Stimulated activated naive CD8-positive, alpha-beta T cell treated with anti-CD3 and anti-CD28 coated beads, Interleukin-15, Interleukin-2, amounts not matched to agents 100 U/mL and 50 U/mL, for 24 hours (primary cell): ENCODE measurements around the gene MEFV.
"Not testable (repeated sequence)": the region's sequence is repeated elsewhere in the genome, so short reads cannot be mapped to it uniquely, and the experiment has no call there.

Experiments used
- ATAC-seq: fragments of 150-1000 bp; cut with Tn5 transposase; one replicate; pipeline ENCODE4 v1.10.0; 2021
- DNase-seq: peaks from one replicate; pipeline ENCODE4 v3.0.0; 2021

MEFV gene

DNA sequence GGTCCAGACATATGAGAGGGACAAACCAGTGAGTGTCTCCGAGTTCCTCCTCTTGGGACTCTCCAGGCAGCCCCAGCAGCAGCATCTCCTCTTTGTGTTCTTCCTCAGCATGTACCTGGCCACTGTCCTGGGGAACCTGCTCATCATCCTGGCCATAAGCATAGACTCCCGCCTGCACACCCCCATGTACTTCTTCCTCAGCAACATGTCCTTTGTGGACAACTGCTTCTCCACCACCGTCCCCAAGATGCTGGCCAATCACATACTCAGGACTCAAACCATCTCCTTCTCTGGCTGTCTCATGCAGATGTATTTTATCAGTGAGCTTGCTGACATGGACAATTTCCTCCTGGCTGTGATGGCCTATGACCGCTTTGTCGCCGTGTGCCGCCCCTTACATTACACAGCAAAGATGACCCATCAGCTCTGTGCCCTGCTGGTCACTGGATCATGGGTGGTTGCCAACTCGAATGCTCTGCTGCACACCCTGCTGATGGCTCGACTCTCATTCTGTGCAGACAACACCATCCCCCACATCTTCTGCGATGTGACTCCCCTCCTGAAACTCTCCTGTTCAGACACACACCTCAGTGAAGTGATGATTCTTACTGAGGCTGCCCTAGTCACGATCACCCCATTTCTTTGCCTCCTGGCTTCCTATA is 40.7 kb downstream of the MEFV start:
- peak; percentile 30 for ATAC-seq
- DNase-seq: peak; percentile 21

DNA sequence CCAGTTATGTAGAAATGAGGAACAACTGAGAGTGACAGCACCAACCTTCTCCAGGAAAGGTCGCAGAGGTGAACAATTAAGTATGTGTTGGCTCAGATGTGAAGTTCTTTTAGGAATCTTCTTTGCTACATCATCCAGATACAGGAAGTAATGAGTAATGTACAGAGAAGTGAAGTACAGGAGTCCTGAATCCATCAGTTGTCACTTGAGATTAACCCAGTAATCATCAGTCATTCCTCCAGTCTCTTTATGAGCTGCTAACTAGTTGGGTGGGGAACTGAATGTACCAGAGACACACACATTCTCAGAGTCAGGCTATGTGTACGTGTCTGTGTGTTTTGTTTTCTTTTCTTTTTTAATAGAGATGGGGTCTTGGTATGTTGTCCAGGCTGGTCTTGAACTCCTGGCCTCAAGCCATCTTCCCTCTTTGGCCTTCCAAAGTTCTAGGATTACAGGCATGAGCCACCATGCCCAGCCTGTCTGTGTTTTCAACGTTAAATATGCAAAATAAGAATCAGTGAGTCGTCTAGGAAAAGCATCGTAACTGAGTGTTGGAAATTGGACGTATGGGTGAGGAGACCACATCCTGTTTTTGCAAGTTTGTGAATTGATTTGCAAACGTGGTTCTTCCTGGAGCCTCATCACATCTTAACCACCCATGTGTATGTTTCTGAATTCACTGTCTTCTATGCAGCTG is 41.4 kb downstream of the MEFV start:
- ATAC-seq (peak; percentile 84), DNase-seq (no peak)

GRCh38 chr16:3212567-3212966 is 43.9 kb downstream of the MEFV start:
- ATAC-seq (no peak), DNase-seq (no peak)

DNA sequence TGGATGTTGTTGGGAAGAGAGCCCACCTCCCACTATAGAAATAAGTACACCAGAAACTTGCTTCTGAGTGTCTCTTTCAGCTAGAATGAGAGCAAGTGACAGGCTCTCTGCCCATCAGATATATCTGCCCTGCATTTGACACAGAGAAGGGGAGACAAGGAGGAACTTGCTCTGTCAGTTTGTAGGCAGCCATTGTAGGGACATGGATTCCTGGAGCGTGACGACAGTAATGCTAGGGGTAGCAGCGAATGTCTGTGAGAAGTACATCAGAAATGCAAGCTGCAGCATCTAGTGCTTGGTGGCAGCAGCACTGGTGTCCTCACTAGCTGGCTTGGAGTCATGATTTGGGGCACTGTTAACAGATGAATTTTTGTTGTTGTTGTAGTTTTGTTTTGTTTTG is 44.4 kb downstream of the MEFV start:
- DNase-seq: no peak
- ATAC-seq: no peak

DNA sequence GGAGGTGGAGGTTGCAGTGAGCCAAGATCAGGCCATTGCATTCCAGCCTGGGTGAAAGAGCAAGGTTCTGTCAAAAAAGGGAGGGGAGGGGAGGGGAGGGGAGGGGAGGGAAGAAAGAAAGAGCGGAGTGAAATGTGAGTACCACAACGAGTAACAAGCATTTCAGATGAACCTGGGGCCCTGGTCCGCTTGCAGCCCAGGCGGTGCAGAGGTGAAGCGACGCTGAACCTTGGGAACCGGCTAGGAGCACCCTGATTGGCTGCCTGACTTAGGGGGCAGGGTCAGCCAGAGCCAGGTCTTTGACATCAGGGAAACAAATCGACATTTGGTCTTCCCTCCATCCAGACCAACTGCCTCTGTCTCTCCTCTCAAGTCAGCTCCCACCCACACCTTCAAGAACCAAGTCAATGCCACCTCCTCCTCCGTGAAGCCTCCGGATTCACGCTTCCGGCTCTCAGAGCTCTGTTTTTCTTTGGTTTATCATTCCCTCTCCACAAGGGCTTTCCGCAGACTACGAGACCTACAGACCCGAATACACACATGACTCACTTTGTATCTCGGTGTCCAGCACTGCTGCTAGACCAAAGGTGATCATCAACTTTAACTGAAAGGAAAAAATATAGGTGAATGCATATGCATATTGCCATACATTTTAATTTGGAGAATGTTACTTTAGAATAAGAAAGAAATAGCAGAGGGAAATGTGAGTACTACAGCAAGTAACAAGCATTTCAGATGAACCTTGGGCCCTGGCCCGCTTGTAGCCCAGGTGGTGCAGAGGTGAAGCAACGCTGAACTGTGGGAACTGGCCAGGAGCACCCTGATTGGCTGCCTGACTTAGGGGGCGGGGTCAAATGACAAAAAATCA is 49.1 kb downstream of the MEFV start:
- no peak for DNase-seq
- no peak for ATAC-seq

- not testable (repeated sequence) for ATAC-seq
These were observed 50.5 kb downstream of the MEFV start for GRCh38 chr16:3205939-3206338.

GRCh38 chr16:3202903-3203539 is 53.4 kb downstream of the MEFV start:
- ATAC-seq (no peak), DNase-seq (no peak)

More at GRCh38 chr16:3205939-3206338, 50.5 kb downstream of the MEFV start:
- not testable (repeated sequence) for DNase-seq

- ATAC-seq: no peak
- no peak for DNase-seq
These were observed 57.9 kb downstream of the MEFV start for GRCh38 chr16:3198334-3199072.

GRCh38 chr16:3197694-3198333 is 58.6 kb downstream of the MEFV start:
- not testable (repeated sequence) for DNase-seq, ATAC-seq

DNA sequence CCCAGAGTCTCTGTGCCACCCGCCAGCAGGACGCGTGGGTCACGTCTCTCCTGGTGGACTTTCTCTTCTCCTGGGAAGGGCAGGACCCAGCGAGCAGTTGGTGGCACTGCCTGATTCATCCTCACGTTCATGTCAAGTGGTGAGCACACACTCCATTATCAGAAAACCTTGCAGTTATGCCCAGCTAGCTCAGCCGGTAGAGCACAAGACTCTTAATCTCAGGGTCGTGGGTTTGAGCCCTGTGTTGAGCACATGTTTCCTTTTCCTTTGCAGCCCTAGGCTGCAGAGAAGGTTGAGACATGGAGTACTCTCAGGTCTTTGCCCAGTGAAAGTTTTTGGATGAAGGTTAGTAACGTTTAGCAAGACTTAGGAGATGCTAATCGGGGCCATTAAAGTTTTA is 60.5 kb downstream of the MEFV start:
- ATAC-seq (no peak), DNase-seq (no peak)

- no peak for DNase-seq
- no peak for ATAC-seq
These were observed 61.6 kb downstream of the MEFV start for GRCh38 chr16:3194792-3195191.

- no peak for ATAC-seq
- DNase-seq: no peak
These were observed 62.9 kb downstream of the MEFV start for GRCh38 chr16:3193221-3194212.

- no peak for DNase-seq
- no peak for ATAC-seq
These were observed 63.9 kb downstream of the MEFV start for GRCh38 chr16:3192476-3193019.
